ENCODE data around the gene GCGR.

Gene GCGR

GRCh38 chr17:81810476-81810875 is 6.5 kb downstream of the GCGR start:
- H3K9me3 Mint-ChIP-seq = no peaks in the 10 kb centered on the region
- TF ChIP-seq CTCF (IDR thresholded peaks at IDR 0.05) = no peak
- H3K4me1 Mint-ChIP-seq = peaks cover 10% of the 10 kb centered on the region
- DNase-seq = no peak
- no peaks in the 10 kb centered on the region for H3K36me3 Mint-ChIP-seq (ENCODE audit: low read depth)
- no peak overlapping the region for H3K4me3 Mint-ChIP-seq
- H3K27me3 Mint-ChIP-seq (ENCODE audit: low read depth, poor library complexity) = peaks cover 39% of the 10 kb centered on the region
- no peak overlapping the region for H3K27ac Mint-ChIP-seq

DNA sequence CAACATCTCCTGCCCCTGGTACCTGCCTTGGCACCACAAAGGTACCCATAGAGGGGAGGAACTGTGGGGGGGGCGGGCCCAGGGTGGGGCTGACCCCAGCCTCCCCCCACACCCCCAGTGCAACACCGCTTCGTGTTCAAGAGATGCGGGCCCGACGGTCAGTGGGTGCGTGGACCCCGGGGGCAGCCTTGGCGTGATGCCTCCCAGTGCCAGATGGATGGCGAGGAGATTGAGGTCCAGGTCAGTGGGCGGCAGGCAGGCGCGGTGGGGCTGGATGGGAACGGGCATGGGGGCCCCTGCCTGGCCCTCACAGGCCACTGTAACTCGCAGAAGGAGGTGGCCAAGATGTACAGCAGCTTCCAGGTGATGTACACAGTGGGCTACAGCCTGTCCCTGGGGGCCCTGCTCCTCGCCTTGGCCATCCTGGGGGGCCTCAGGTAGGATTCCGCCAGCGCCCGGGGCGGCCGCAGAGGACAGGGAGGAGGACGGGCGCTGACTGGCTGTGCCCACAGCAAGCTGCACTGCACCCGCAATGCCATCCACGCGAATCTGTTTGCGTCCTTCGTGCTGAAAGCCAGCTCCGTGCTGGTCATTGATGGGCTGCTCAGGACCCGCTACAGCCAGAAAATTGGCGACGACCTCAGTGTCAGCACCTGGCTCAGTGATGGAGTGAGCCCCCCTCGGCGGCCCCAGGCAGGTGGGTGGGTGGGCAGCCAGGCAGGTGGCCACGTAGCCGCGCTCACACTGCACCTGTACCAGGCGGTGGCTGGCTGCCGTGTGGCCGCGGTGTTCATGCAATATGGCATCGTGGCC is 7.1 kb downstream of the GCGR start:
- H3K27me3 Mint-ChIP-seq (ENCODE audit: low read depth, poor library complexity) = peaks cover 33% of the 10 kb centered on the region
- DNase-seq = no peak
- no peak overlapping the region for H3K27ac Mint-ChIP-seq
- H3K36me3 Mint-ChIP-seq (ENCODE audit: low read depth) = no peaks in the 10 kb centered on the region
- peaks cover 10% of the 10 kb centered on the region for H3K4me1 Mint-ChIP-seq
- no peaks in the 10 kb centered on the region for H3K9me3 Mint-ChIP-seq
- H3K4me3 Mint-ChIP-seq = no peak overlapping the region
- TF ChIP-seq CTCF (IDR thresholded peaks at IDR 0.05) = no peak

DNA sequence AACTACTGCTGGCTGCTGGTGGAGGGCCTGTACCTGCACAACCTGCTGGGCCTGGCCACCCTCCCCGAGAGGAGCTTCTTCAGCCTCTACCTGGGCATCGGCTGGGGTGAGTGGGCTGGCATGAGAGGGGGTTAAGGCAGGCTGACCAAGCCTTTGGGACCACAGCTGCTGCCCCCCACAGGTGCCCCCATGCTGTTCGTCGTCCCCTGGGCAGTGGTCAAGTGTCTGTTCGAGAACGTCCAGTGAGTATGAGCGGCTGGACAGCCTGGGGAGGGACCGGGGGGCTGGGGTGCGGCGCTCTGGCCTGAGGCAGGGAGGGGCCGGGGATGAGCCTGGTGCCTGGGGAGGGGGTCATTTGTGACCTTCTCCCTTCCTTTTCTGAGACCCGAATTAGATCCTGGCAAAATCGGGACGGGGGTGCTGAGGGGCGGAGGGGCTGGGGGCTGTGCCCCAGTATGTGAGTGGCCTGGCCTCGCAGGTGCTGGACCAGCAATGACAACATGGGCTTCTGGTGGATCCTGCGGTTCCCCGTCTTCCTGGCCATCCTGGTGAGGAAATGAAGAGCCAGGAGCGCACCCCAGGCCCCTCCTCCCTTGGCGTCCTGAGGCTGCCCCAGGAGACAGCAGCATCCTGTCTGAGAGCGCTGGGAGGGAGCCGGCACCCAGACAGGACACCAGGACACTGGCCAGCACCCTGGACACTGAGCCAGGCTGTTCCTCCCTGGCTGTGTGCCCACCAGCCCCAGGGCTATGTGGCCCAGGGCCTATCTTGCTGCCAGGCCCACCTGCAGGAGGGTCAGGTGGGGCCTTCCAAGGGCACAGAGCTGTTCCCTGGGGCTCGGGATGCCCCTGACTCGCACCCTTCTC is 8.0 kb downstream of the GCGR start:
- H3K4me3 Mint-ChIP-seq = no peak overlapping the region
- peaks cover 32% of the 10 kb centered on the region for H3K27me3 Mint-ChIP-seq (ENCODE audit: low read depth, poor library complexity)
- H3K9me3 Mint-ChIP-seq = no peaks in the 10 kb centered on the region
- no peak for DNase-seq
- no peaks in the 10 kb centered on the region for H3K36me3 Mint-ChIP-seq (ENCODE audit: low read depth)
- H3K27ac Mint-ChIP-seq = no peak overlapping the region
- H3K4me1 Mint-ChIP-seq = peaks cover 10% of the 10 kb centered on the region
- TF ChIP-seq CTCF (IDR thresholded peaks at IDR 0.05) = no peak

DNA sequence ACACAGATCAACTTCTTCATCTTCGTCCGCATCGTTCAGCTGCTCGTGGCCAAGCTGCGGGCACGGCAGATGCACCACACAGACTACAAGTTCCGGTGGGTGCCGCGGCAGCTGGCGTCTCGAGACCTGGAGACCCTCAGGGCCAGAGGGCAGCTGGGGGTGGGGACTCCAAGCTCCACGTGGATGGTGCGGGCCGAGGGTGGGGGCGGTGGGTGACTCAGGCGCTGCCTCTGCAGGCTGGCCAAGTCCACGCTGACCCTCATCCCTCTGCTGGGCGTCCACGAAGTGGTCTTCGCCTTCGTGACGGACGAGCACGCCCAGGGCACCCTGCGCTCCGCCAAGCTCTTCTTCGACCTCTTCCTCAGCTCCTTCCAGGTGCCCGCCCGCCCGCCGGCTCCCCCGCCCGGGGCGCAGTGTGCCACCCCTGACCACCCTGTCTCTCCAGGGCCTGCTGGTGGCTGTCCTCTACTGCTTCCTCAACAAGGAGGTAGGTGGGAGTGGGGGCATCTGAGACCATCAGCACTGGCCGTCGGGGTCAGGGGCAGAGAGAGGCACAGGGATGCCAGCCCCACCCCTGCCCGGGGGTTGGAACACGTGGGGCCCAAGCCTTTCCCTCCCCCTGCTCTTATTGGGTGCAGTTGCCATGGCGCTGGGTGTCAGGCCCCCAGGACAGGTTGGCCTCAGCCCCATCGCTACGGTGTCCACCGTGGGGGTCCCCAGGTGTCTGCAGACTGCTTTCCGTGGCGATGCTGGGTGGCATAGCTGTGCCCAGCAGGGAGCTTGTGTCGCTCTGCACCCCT is 8.8 kb downstream of the GCGR start:
- H3K36me3 Mint-ChIP-seq (ENCODE audit: low read depth) = no peaks in the 10 kb centered on the region
- H3K4me1 Mint-ChIP-seq = peaks cover 14% of the 10 kb centered on the region
- H3K27me3 Mint-ChIP-seq (ENCODE audit: low read depth, poor library complexity) = peaks cover 25% of the 10 kb centered on the region
- no peaks in the 10 kb centered on the region for H3K9me3 Mint-ChIP-seq
- DNase-seq = no peak
- no peak overlapping the region for H3K27ac Mint-ChIP-seq
- TF ChIP-seq CTCF (IDR thresholded peaks at IDR 0.05) = no peak
- no peak overlapping the region for H3K4me3 Mint-ChIP-seq

- Mint-ChIP-seq H3K27ac (no peak overlapping the region), H3K27me3 (ENCODE audit: low read depth, poor library complexity) (peaks cover 22% of the 10 kb centered on the region), H3K9me3 (no peaks in the 10 kb centered on the region), H3K36me3 (ENCODE audit: low read depth) (no peaks in the 10 kb centered on the region), H3K4me1 (peaks cover 17% of the 10 kb centered on the region), H3K4me3 (no peak overlapping the region)
- no peak for TF ChIP-seq CTCF (IDR thresholded peaks at IDR 0.05)
- no peak for DNase-seq
Observed at GRCh38 chr17:81813371-81813684, 9.4 kb downstream of the GCGR start.

Measured in nephron progenitor cell (in vitro differentiated cells).